GM23248 (cell line): ENCODE results near the gene UBALD1.

Source experiments
- EZH2 ChIP-seq: fragments of 200-600 bp; sonication (generic); IDR thresholded peaks from 2 replicates; pipeline ENCODE4 v1.6.1; 2018; ENCODE audit warnings: antibody characterized with exemption, mild to moderate bottlenecking; ENCODE audit not compliant: insufficient read depth, poor library complexity, severe bottlenecking
- EZH2phosphoT487 ChIP-seq: fragments of 200-600 bp; sonication (generic); IDR thresholded peaks from 2 replicates; pipeline ENCODE4 v1.6.1; 2018; ENCODE audit warnings: antibody characterized with exemption, moderate library complexity, mild to moderate bottlenecking, low read depth; ENCODE audit not compliant: insufficient read depth

GRCh38 chr16:4624015-4624826 is 9.5 kb upstream of the UBALD1 start, which contains the start of gene MGRN1:
- TF ChIP-seq EZH2 (no peak), EZH2phosphoT487 (no peak)
